ENCODE measurements around the gene TTLL11.

GRCh38 chr9:122075135-122076030 lies 17.7 kb downstream of the TTLL11 start:
- TF ChIP-seq CTCF (conservative IDR thresholded peaks at IDR 0.05; ENCODE audit: low read length): no peak
- TF ChIP-seq EZH2phosphoT487 (IDR thresholded peaks at IDR 0.05; ENCODE audit: borderline replicate concordance, low read depth, low read length): no peak
